ENCODE measurements around the gene ABCA8. TPM values are rescaled to one million over a fixed set of nuclear protein-coding genes. Genes with fewer than 3 reads are reported as not detected.
"Not testable (repeated sequence)": the region's sequence is repeated elsewhere in the genome, so short reads cannot be mapped to it uniquely, and the experiment has no call there.

Gene ABCA8
- total and polyA plus RNA-seq, 2 of the 8 experiments (the other 6 are each of a cell fraction or from before 2014, with no cell fraction given) = not detected

- TF ChIP-seq TBP (IDR thresholded peaks at IDR 0.05; ENCODE audit: low read depth, low read length) (no peak), JUN (IDR thresholded peaks at IDR 0.05; ENCODE audit: low read depth, low read length) (no peak), POU5F1 (IDR thresholded peaks at IDR 0.05; ENCODE audit: low read depth, low read length) (no peak)
Measured at GRCh38 chr17:68824707-68825106, 130.5 kb downstream of the ABCA8 start (continued).

- H4K8ac ChIP-seq (ENCODE audit: extremely low read depth, insufficient read depth, low read length); H3K23ac ChIP-seq (ENCODE audit: insufficient read length); H3K4me3 ChIP-seq (ENCODE audit: extremely low read depth in 1 of 4, insufficient read depth in 2 of 4, low read depth in 3 of 4, low read length in 4 of 4); H2BK120ac ChIP-seq (replicated peaks; ENCODE audit: low read depth, low read length); H4K5ac ChIP-seq (ENCODE audit: insufficient read length, low read depth, low read length); H3K36me3 ChIP-seq (ENCODE audit: control insufficient read depth in 2 of 4, insufficient read depth in 4 of 4, low read length in 3 of 4); H3K4ac ChIP-seq (replicated peaks; ENCODE audit: insufficient read length, low read depth, low read length); H3K79me2 ChIP-seq (ENCODE audit: control insufficient read depth in 1 of 2, insufficient read depth in 2 of 2, low read length in 2 of 2); DNase-seq (ENCODE audit: low read depth in 1 of 2, low spot score in 2 of 2); H3K27ac ChIP-seq (ENCODE audit: low read depth, low read length); H3K23me2 ChIP-seq (ENCODE audit: low read depth, low read length); H4K91ac ChIP-seq (replicated peaks; ENCODE audit: insufficient read length, low read length); H3K14ac ChIP-seq (ENCODE audit: insufficient read length); H3K27me3 ChIP-seq (replicated peaks in 1 of 4; ENCODE audit: control insufficient read depth in 3 of 4, extremely low read depth in 1 of 4, insufficient read depth in 3 of 4, low read length in 3 of 4); POLR2A ChIA-PET (ENCODE audit: partially characterized antibody); H3K4me2 ChIP-seq (ENCODE audit: insufficient read depth in 1 of 2, low read depth in 2 of 2, low read length in 2 of 2); H2AK5ac ChIP-seq (ENCODE audit: low read depth, low read length); H2BK15ac ChIP-seq (ENCODE audit: low read length); H3K56ac ChIP-seq (replicated peaks; ENCODE audit: insufficient read length, low read depth, low read length); H3K9me3 ChIP-seq (ENCODE audit: insufficient read depth in 2 of 2, low read depth in 1 of 2, low read length in 1 of 2); H2BK12ac ChIP-seq (ENCODE audit: low read depth, low read length); H4K20me1 ChIP-seq (replicated peaks in 1 of 2; ENCODE audit: control insufficient read depth in 1 of 2, insufficient read depth in 2 of 2, low read length in 2 of 2); H2AFZ ChIP-seq (ENCODE audit: low read length); H3K79me1 ChIP-seq (ENCODE audit: low read depth, low read length); H2BK20ac ChIP-seq (ENCODE audit: low read length); H3K9ac ChIP-seq (replicated peaks in 1 of 4; ENCODE audit: extremely low read depth in 1 of 4, low read depth in 3 of 4, low read length in 3 of 4); FAIRE-seq; H3K18ac ChIP-seq (ENCODE audit: extremely low read depth, low read length); CTCF ChIA-PET (ENCODE audit: partially characterized antibody); H3K4me1 ChIP-seq (replicated peaks in 1 of 4; ENCODE audit: control insufficient read depth in 3 of 4, insufficient read depth in 4 of 4, low read length in 3 of 4); H2BK5ac ChIP-seq (ENCODE audit: low read depth, low read length): not testable (repeated sequence)
- 93% methylated on average over 5 of the region's 5 CpGs; no CpG with 5 or more reads in 1 of the 2 experiments for WGBS, 2 experiments (ENCODE audit: extremely low coverage in 1 of 2, insufficient coverage in 1 of 2, insufficient read length in 1 of 2, insufficient replicate concordance in 2 of 2, low coverage in 1 of 2, low lambda C conversion rate in 2 of 2, missing lambda C conversion rate in 1 of 2)
Measured at GRCh38 chr17:68824185-68824584, 131.0 kb downstream of the ABCA8 start.
